ENCODE measurements around the gene WSB1. TPM values are rescaled to one million over a fixed set of nuclear protein-coding genes. Genes with fewer than 3 reads are reported as not detected.

Gene WSB1
- total and polyA plus RNA-seq, 9 donors = 98.9 to 249 (median 145) TPM

DNA sequence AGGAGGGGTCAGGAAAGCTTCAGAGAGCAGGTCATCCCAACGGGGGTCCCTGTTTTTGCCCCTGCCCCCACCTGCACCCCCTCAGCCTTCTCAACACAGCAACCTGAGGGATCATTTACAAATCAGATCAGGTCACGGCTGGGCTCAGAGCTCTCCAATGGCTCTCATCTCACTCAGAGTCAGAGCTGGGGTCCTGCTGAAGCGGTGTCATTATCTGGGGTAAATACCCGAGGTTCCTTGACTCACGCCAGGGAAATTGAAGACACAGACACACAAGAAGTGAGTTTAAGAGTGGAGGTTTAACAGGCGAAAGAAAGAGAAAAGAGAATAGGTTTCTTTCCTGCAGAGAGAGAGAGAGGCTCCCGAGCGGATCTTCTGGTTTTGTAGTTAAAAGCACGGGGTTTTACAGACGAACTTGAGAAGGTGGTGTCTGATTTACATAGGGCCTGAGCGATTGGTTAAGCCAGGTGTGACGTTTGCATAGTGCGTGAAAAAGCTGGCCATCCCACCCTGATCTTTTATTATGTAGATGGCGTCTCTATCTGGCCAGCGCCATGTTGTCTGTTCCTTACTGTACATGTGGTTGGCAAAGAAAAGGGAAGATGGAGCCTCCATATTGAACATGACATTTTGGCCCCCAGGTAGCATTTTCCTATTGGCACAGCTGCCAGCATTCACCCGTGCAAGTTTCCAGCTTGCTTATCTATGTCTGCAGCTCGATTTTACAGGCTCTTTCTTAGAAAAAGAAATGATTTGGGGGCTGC lies 51.4 kb downstream of the WSB1 start:
- H3K36me3 ChIP-seq (ENCODE audit: control insufficient read depth, insufficient read depth, low read length) = no peaks in the 10 kb centered on the region
- no peak overlapping the region for H3K4me3 ChIP-seq (ENCODE audit: low read length)
- WGBS (ENCODE audit: insufficient coverage) = 31% methylated on average over 8 of the region's 17 CpGs
- H3K4me1 ChIP-seq (ENCODE audit: control insufficient read depth, insufficient read depth, low read length) = peaks cover 32% of the 10 kb centered on the region
- no peaks in the 10 kb centered on the region for H3K27me3 ChIP-seq (ENCODE audit: control insufficient read depth, insufficient read depth, low read length)
- peak; percentile 91 for DNase-seq
- H3K9me3 ChIP-seq (replicated peaks; ENCODE audit: control insufficient read depth, low read depth, low read length) = no peaks in the 10 kb centered on the region
- peak overlapping the region; percentile 64 for H3K27ac ChIP-seq (ENCODE audit: low read length)

DNA sequence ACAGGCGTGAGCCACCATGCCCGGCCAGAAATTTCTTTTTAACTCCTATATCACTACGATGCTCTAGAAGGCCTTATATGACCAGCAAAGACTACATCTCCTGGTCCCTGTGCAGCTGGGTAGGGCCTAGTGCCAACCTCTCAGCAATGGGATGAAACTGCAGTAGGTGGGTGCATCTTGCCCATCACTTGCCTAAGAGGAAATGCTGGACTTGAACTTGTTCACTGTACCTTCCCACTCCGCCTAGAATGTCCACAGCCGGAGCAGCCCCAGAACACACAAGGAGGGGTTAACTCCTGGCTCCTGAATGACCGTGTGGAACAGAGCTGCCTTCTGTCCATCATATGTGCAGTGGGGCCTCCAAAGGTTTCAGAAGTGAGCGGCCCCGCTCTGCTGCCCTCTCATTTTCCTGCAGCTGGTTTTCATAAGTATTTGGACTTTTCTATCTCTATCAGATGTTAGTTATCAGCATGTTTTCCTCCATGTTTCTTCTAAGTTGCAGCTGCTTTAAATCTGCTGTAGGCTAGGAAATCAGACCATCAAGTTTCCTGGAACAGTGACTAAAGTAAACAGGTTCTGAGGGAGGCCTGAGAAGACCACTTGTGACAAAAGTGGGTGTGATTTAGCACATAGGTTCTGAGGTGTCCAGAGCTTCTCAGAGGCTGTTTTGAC lies 52.5 kb downstream of the WSB1 start:
- Histone ChIP-seq H3K36me3 (ENCODE audit: control insufficient read depth, insufficient read depth, low read length) (no peaks in the 10 kb centered on the region), H3K9me3 (replicated peaks; ENCODE audit: control insufficient read depth, low read depth, low read length) (no peaks in the 10 kb centered on the region), H3K4me1 (ENCODE audit: control insufficient read depth, insufficient read depth, low read length) (peaks cover 22% of the 10 kb centered on the region), H3K27me3 (ENCODE audit: control insufficient read depth, insufficient read depth, low read length) (no peaks in the 10 kb centered on the region), H3K4me3 (ENCODE audit: low read length) (no peak overlapping the region), H3K27ac (ENCODE audit: low read length) (no peak overlapping the region)
- no peak for DNase-seq
- WGBS (ENCODE audit: insufficient coverage) = 83% methylated on average over 5 of the region's 8 CpGs

DNA sequence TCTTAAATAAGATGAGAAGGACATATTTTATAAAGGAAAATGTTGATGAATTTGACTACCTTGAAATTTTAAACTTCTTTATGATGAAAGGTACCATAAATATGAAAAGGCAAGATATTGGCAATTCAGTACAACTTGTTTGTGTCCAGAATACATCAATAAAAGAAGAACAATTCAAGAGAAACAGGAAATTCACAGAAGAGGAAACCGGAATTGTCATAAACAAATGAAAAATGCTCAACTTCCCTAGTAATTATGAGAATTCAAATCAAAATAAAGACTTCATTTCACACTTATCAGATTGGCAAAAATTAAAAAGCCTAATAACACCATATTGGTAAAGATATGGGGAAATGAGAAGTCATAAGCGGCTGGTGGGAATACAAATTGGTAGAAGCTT lies 54.3 kb downstream of the WSB1 start:
- no peak for DNase-seq
- Histone ChIP-seq H3K4me3 (ENCODE audit: low read length) (no peak overlapping the region), H3K36me3 (ENCODE audit: control insufficient read depth, insufficient read depth, low read length) (no peaks in the 10 kb centered on the region), H3K27me3 (ENCODE audit: control insufficient read depth, insufficient read depth, low read length) (no peaks in the 10 kb centered on the region), H3K27ac (ENCODE audit: low read length) (no peak overlapping the region), H3K9me3 (replicated peaks; ENCODE audit: control insufficient read depth, low read depth, low read length) (no peaks in the 10 kb centered on the region), H3K4me1 (ENCODE audit: control insufficient read depth, insufficient read depth, low read length) (peaks cover 21% of the 10 kb centered on the region)
- no CpG with 5 or more reads among the region's 2 CpGs for WGBS (ENCODE audit: insufficient coverage)

DNA sequence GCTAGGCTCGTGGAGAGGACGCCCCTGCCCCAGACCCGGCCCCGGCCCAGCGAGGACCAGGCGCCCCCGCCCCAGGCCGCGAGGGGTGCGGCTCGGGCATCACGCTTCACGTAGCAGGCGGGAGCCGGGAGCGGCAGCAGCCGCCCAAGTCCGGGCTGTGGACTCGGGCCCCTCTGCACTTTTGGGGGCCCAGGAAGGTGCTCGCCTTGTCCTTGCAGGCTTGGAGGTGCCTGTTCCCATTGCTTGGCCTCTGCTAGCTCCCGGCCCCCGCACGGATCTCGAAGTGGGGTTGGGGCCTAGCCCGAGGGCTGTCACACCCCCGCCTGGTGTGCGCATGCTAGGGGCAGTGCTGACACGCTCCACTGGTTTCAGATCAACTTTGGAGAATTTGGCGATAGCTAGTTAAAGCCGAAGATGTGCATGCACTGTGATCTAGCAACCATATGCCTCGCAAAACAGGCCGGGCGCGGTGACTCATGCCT lies 55.7 kb downstream of the WSB1 start:
- H3K36me3 ChIP-seq (ENCODE audit: control insufficient read depth, insufficient read depth, low read length) = no peaks in the 10 kb centered on the region
- H3K4me3 ChIP-seq (ENCODE audit: low read length) = no peak overlapping the region
- peak; percentile 28 for DNase-seq
- WGBS (ENCODE audit: insufficient coverage) = 52% methylated on average over 34 of the region's 34 CpGs
- H3K27me3 ChIP-seq (ENCODE audit: control insufficient read depth, insufficient read depth, low read length) = no peaks in the 10 kb centered on the region
- no peaks in the 10 kb centered on the region for H3K9me3 ChIP-seq (replicated peaks; ENCODE audit: control insufficient read depth, low read depth, low read length)
- peak overlapping the region; percentile 7 for H3K27ac ChIP-seq (ENCODE audit: low read length)
- H3K4me1 ChIP-seq (ENCODE audit: control insufficient read depth, insufficient read depth, low read length) = peaks cover 21% of the 10 kb centered on the region

DNA sequence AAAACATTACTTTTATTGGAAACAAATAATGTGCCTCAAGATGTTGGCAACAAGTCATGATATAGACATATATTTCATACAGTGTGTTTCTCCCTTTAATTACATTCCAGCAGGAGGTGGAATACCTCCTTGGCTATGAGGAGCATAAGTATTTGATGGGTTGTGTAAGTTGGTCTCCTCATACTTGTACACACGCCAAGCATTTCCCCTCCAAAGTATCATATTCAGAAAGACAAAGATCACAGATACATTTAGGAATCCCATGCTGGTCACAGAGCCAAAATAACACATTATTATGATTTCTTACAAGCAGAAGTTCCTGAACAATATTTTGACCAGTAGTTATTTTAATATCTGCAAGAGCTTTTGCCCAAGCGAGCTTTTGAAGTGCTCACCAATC lies 57.8 kb downstream of the WSB1 start:
- no peaks in the 10 kb centered on the region for H3K9me3 ChIP-seq (replicated peaks; ENCODE audit: control insufficient read depth, low read depth, low read length)
- no peaks in the 10 kb centered on the region for H3K36me3 ChIP-seq (ENCODE audit: control insufficient read depth, insufficient read depth, low read length)
- peak overlapping the region; percentile 44 for H3K27ac ChIP-seq (ENCODE audit: low read length)
- no peak overlapping the region for H3K4me3 ChIP-seq (ENCODE audit: low read length)
- H3K27me3 ChIP-seq (ENCODE audit: control insufficient read depth, insufficient read depth, low read length) = no peaks in the 10 kb centered on the region
- H3K4me1 ChIP-seq (ENCODE audit: control insufficient read depth, insufficient read depth, low read length) = peaks cover 13% of the 10 kb centered on the region
- DNase-seq = peak; percentile 49
- WGBS (ENCODE audit: insufficient coverage) = no CpG with 5 or more reads among the region's 2 CpGs

DNA sequence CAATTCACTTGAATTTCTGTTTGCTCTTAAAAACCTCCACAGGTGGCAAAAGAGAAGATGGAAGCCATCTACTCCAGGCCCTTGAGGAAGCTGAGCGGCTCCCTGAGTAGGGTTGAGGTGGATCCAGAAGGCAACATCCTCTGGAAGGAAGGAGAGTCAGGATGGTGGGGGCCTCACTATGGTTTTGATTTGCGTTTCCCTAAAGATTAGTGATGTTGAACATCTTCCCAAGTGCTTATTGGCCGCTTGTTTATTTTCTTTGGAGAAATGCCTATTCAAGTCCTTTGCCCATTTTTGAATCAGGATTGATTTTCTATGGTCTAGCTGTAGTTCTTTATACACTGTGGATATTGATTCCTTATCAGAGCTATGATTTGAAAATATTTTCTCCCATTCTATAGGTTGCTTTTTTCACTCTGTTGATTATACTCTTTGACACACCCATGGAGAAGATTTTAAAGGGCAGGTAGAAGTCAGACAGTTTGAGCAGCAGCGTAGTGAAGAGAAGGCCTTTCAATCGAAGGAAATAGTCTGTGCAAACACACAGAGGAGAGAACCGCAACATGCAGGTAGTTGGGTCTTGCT lies 58.6 kb downstream of the WSB1 start:
- H3K36me3 ChIP-seq (ENCODE audit: control insufficient read depth, insufficient read depth, low read length) = no peaks in the 10 kb centered on the region
- 83% methylated on average over 3 of the region's 6 CpGs for WGBS (ENCODE audit: insufficient coverage)
- no peak overlapping the region for H3K4me3 ChIP-seq (ENCODE audit: low read length)
- peaks cover 13% of the 10 kb centered on the region for H3K4me1 ChIP-seq (ENCODE audit: control insufficient read depth, insufficient read depth, low read length)
- H3K9me3 ChIP-seq (replicated peaks; ENCODE audit: control insufficient read depth, low read depth, low read length) = no peaks in the 10 kb centered on the region
- H3K27ac ChIP-seq (ENCODE audit: low read length) = peak overlapping the region; percentile 88
- no peaks in the 10 kb centered on the region for H3K27me3 ChIP-seq (ENCODE audit: control insufficient read depth, insufficient read depth, low read length)
- peak; percentile 50 for DNase-seq

DNA sequence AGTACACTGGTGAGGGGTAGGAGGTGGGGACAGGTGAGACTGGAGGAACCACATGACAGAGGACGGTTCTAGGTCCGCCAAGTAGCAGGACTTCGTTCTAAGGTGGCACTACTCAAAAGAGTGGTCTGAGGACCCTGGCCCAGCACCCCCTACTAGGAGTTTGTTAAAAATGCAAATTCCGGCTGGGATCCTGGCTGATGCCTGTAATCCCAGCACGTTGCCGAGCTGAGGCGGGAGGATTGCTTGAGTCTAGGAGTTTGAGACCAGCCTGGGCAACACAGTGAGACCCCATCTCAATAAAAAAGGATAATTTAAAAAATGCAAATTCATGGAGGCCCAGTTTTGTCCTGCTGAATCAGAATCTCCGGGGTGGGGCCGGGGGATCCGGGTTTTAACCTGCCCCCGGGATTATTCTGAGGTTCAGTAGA lies 59.1 kb downstream of the WSB1 start:
- WGBS (ENCODE audit: insufficient coverage) = 16% methylated on average over 5 of the region's 11 CpGs
- H3K4me1 ChIP-seq (ENCODE audit: control insufficient read depth, insufficient read depth, low read length) = peaks cover 13% of the 10 kb centered on the region
- H3K9me3 ChIP-seq (replicated peaks; ENCODE audit: control insufficient read depth, low read depth, low read length) = no peaks in the 10 kb centered on the region
- DNase-seq = no peak
- H3K4me3 ChIP-seq (ENCODE audit: low read length) = peak overlapping the region; percentile 58
- no peaks in the 10 kb centered on the region for H3K27me3 ChIP-seq (ENCODE audit: control insufficient read depth, insufficient read depth, low read length)
- peak overlapping the region; percentile 88 for H3K27ac ChIP-seq (ENCODE audit: low read length)
- no peaks in the 10 kb centered on the region for H3K36me3 ChIP-seq (ENCODE audit: control insufficient read depth, insufficient read depth, low read length)

DNA sequence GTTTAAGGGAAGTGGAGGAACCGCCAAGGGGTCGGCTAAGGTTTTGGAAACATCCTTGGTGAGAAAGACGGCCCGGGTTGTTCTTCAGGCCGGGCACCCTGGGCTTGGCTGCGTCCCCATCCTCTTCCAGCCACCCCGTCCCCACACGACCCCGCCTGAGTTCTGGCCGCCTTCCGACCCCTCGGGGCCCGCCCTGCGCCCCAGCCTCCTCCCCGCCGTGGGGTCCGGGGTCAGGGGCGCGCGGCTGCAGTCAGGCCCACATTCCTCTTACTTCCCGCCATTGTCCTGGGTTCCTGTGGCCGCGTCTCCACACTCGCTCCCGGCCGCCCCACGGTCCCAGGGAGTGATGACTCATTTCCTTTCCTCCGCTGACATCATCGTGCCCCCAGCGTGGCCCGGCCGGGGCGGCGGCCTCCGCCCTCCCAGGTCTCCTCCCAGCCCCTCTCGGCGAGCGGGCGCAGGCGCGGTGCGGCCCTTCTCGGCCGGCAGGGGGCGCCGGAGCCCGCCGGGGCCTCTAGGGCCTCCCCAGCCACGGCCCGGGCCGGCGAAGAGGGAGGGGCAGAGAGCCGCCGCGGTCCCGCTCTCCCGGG lies 59.6 kb downstream of the WSB1 start:
- Histone ChIP-seq H3K36me3 (ENCODE audit: control insufficient read depth, insufficient read depth, low read length) (no peaks in the 10 kb centered on the region), H3K4me3 (ENCODE audit: low read length) (peak overlapping the region; percentile 58), H3K27me3 (ENCODE audit: control insufficient read depth, insufficient read depth, low read length) (no peaks in the 10 kb centered on the region), H3K9me3 (replicated peaks; ENCODE audit: control insufficient read depth, low read depth, low read length) (no peaks in the 10 kb centered on the region), H3K27ac (ENCODE audit: low read length) (peak overlapping the region; percentile 88), H3K4me1 (ENCODE audit: control insufficient read depth, insufficient read depth, low read length) (peaks cover 13% of the 10 kb centered on the region)
- WGBS (ENCODE audit: insufficient coverage) = under 1% methylated on average over 55 of the region's 57 CpGs
- DNase-seq = peak; percentile 97

DNA sequence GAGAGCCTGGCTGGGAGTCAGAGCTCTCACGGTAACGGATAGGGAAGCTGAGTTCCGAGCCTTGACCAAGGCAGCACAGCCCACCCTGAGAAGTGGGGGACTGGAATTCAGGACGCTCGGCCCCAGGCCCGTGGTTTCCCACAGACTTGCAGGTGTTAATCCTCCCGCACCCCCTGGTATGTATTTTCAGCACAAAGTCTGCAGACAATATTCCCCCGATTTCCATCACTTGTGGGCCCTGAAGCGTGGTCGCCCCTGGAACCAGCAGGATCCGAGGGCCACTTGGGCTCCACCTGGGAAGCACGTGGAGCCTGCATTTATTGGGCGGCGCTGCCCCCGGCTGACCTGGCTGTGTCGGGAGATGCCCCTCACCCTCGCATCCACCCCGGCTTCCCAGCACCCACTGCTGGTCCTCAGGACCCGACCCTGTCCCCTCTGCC lies 60.2 kb downstream of the WSB1 start:
- Histone ChIP-seq H3K4me1 (ENCODE audit: control insufficient read depth, insufficient read depth, low read length) (peaks cover 13% of the 10 kb centered on the region), H3K4me3 (ENCODE audit: low read length) (peak overlapping the region; percentile 45), H3K36me3 (ENCODE audit: control insufficient read depth, insufficient read depth, low read length) (no peaks in the 10 kb centered on the region), H3K9me3 (replicated peaks; ENCODE audit: control insufficient read depth, low read depth, low read length) (no peaks in the 10 kb centered on the region), H3K27me3 (ENCODE audit: control insufficient read depth, insufficient read depth, low read length) (no peaks in the 10 kb centered on the region), H3K27ac (ENCODE audit: low read length) (peak overlapping the region; percentile 80)
- 11% methylated on average over 19 of the region's 19 CpGs for WGBS (ENCODE audit: insufficient coverage)
- DNase-seq = no peak

Measured in muscle of leg (tissue), 11 donors.